ENCODE data around the gene S100A14. TPM values are rescaled to one million over a fixed set of nuclear protein-coding genes. Genes with fewer than 3 reads are reported as not detected.

The S100A14 gene
- total and polyA plus RNA-seq, 2 of the 13 experiments (the other 11 are each of a cell fraction or from before 2014, with no cell fraction given), result 1.4 to 7.7 TPM

DNA sequence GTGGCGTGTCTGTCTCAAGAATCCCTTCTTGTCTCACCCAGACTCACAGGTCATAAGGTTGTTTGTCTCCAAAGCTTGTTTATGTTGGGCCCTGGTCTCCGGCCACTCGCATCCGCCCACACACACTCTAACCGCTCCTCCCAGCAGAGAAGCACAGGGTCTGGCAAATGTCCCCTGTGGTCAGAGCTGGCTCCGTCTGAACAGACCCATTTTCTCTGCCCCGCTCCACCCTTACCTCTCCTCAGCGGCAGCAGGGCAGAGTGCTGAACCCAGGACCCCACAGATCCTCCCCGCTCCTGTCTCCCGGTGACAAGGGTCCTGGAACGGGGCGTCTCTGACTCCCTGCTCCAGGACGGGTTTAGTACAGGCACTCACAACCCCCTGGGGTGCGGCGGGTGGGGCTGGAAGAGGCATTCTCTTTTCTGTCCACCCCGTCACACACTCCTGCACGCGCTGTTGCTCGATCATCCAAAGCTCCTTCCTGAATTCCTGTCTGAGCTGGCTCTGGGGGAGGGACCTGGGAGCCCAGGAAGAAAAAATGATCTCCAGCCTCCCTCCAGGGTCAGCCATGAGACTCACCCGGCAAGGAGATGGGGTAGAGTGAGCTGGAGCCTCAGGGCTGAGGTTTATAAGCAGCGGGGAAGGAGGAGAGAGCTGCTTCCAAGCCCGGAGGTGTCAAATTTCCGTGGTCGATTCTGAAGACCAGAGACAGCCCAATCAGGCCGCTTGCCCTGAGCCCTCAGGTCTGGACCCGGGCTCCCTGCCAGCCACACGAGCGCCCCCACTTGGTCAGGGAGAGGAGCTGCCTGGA lies 11.0 kb upstream of the S100A14 start, which contains the start of gene S100A13 (continued):
- no peak; the same call in 1 of the 2 replicates for TF ChIP-seq ZNF546 (CRISPR knock-in tag; conservative IDR thresholded peaks at IDR 0.05)
- no peak for TF ChIP-seq TRIM24 (CRISPR knock-in tag; IDR thresholded peaks at IDR 0.05)
- no peak; the same call in 1 of the 2 replicates for TF ChIP-seq KDM5B (CRISPR knock-in tag; IDR thresholded peaks at IDR 0.05; ENCODE audit: borderline replicate concordance)
- TF ChIP-seq ZNF10 (CRISPR knock-in tag; IDR thresholded peaks at IDR 0.05; ENCODE audit: borderline replicate concordance, low read depth), result no peak
- TF ChIP-seq GATAD1 (CRISPR knock-in tag; IDR thresholded peaks at IDR 0.05), result no peak
- no peak for TF ChIP-seq ZNF788 (CRISPR knock-in tag; IDR thresholded peaks at IDR 0.05; ENCODE audit: borderline replicate concordance)
- no peak for TF ChIP-seq IRX3 (CRISPR knock-in tag; IDR thresholded peaks at IDR 0.05; ENCODE audit: borderline replicate concordance, low read depth)
- TF ChIP-seq SNRNP70 (IDR thresholded peaks at IDR 0.05; ENCODE audit: low read depth, low read length), result no peak
- TF ChIP-seq PAWR (CRISPR knock-in tag; IDR thresholded peaks at IDR 0.05; ENCODE audit: borderline replicate concordance), result no peak
- TF ChIP-seq KLF15 (CRISPR knock-in tag; IDR thresholded peaks at IDR 0.05; ENCODE audit: borderline replicate concordance), result no peak
- no peak for TF ChIP-seq HMG20B (CRISPR knock-in tag; conservative IDR thresholded peaks at IDR 0.05)
- TF ChIP-seq GTF2F1 (IDR thresholded peaks at IDR 0.05; ENCODE audit: low read length), result no peak
- TF ChIP-seq MTF2 (CRISPR knock-in tag; IDR thresholded peaks at IDR 0.05; ENCODE audit: borderline replicate concordance), result 0 out of 2 replicates have a peak, but pooled peaks have one; percentile 47
- no peak; the same call in 1 of the 2 replicates for TF ChIP-seq MXD4 (CRISPR knock-in tag; IDR thresholded peaks at IDR 0.05)
- no peak for TF ChIP-seq ZNF549 (CRISPR knock-in tag; IDR thresholded peaks at IDR 0.05)
- TF ChIP-seq, protein P1, sequence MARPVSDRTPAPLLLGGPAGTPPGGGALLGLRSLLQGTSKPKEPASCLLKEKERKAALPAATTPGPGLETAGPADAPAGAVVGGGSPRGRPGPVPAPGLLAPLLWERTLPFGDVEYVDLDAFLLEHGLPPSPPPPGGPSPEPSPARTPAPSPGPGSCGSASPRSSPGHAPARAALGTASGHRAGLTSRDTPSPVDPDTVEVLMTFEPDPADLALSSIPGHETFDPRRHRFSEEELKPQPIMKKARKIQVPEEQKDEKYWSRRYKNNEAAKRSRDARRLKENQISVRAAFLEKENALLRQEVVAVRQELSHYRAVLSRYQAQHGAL (CRISPR knock-in tag; IDR thresholded peaks at IDR 0.05; ENCODE audit: not compliant biosample characterization), result no peak
- TF ChIP-seq ZNF792 (CRISPR knock-in tag; IDR thresholded peaks at IDR 0.05), result no peak; the same call in 1 of the 2 replicates
- TF ChIP-seq ZNF256 (CRISPR knock-in tag; conservative IDR thresholded peaks at IDR 0.05), result no peak
- no peak for TF ChIP-seq ETV6 (CRISPR knock-in tag; conservative IDR thresholded peaks at IDR 0.05)
- TF ChIP-seq ZNF337 (CRISPR knock-in tag; IDR thresholded peaks at IDR 0.05; ENCODE audit: borderline replicate concordance, low read depth), result no peak
- TF ChIP-seq, protein P2, sequence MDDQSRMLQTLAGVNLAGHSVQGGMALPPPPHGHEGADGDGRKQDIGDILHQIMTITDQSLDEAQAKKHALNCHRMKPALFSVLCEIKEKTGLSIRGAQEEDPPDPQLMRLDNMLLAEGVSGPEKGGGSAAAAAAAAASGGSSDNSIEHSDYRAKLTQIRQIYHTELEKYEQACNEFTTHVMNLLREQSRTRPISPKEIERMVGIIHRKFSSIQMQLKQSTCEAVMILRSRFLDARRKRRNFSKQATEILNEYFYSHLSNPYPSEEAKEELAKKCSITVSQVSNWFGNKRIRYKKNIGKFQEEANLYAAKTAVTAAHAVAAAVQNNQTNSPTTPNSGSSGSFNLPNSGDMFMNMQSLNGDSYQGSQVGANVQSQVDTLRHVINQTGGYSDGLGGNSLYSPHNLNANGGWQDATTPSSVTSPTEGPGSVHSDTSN (CRISPR knock-in tag; IDR thresholded peaks at IDR 0.05; ENCODE audit: borderline replicate concordance), result no peak
- TF ChIP-seq ETV5 (CRISPR knock-in tag; IDR thresholded peaks at IDR 0.05; ENCODE audit: borderline replicate concordance), result peak; percentile 12; the same call in 1 of the 2 replicates
- TF ChIP-seq ZNF572 (CRISPR knock-in tag; IDR thresholded peaks at IDR 0.05), result peak; percentile 41; the same call in 1 of the 2 replicates
- no peak for TF ChIP-seq ZZZ3 (CRISPR knock-in tag; IDR thresholded peaks at IDR 0.05; ENCODE audit: borderline replicate concordance)
- TF ChIP-seq CHD2 (IDR thresholded peaks at IDR 0.05; ENCODE audit: low read depth, low read length), result no peak
- TF ChIP-seq, protein P3, sequence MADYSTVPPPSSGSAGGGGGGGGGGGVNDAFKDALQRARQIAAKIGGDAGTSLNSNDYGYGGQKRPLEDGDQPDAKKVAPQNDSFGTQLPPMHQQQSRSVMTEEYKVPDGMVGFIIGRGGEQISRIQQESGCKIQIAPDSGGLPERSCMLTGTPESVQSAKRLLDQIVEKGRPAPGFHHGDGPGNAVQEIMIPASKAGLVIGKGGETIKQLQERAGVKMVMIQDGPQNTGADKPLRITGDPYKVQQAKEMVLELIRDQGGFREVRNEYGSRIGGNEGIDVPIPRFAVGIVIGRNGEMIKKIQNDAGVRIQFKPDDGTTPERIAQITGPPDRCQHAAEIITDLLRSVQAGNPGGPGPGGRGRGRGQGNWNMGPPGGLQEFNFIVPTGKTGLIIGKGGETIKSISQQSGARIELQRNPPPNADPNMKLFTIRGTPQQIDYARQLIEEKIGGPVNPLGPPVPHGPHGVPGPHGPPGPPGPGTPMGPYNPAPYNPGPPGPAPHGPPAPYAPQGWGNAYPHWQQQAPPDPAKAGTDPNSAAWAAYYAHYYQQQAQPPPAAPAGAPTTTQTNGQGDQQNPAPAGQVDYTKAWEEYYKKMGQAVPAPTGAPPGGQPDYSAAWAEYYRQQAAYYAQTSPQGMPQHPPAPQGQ (CRISPR knock-in tag; IDR thresholded peaks at IDR 0.05; ENCODE audit: borderline replicate concordance), result no peak
- TF ChIP-seq ZNF543 (CRISPR knock-in tag; IDR thresholded peaks at IDR 0.05), result peak; percentile 71; the same call in 1 of the 2 replicates
- no peak for TF ChIP-seq CEBPB (IDR thresholded peaks at IDR 0.05; ENCODE audit: borderline replicate concordance, low read depth, low read length)

All from HepG2 (cell line).